NT2/D1 (cell line): ENCODE measurements around the gene LARGE1.

Source experiments
- SUZ12 ChIP-seq: IDR thresholded peaks from 2 replicates; pipeline ENCODE4 v1.6.1; 2011; ENCODE audit not compliant: insufficient read length, insufficient read depth; ENCODE audit errors: extremely low read depth
- YY1 ChIP-seq: IDR thresholded peaks from 2 replicates; pipeline ENCODE4 v1.6.1; 2011; ENCODE audit not compliant: insufficient read length, insufficient read depth

DNA sequence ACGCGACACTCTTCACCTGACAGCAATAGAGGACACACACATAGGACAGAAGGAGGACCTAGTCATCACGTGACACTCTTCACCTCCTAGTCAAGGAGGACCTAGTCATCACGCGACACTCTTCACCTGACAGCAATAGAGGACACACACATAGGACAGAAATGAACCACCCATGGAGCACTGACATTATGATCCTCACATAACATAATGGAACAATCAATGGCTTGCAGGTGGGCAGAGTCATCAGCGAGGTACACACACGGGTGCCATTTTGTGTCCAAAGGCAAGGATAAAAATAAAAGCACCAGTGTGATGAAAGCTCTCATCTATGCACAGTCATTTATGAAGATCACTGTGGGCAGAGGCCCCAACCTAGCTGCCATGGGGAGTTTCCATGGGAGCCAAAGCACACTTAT is 354.7 kb downstream of the LARGE1 start:
- TF ChIP-seq SUZ12 (no peak), YY1 (no peak)
